PC-9 (cell line): ENCODE results near the gene SEC24B.

ENCODE experiments used
- CTCF ChIP-seq: fragments of 200-600 bp; sonication (generic); conservative IDR thresholded peaks from 2 replicates; pipeline ENCODE4 v1.6.1; 2017; ENCODE audit warnings: mixed run types, antibody characterized with exemption, mild to moderate bottlenecking, moderate library complexity
- EZH2 ChIP-seq: fragments of 200-600 bp; sonication (generic); IDR thresholded peaks from 2 replicates; pipeline ENCODE4 v1.8.0; 2017; ENCODE audit warnings: antibody characterized with exemption, low read depth

DNA sequence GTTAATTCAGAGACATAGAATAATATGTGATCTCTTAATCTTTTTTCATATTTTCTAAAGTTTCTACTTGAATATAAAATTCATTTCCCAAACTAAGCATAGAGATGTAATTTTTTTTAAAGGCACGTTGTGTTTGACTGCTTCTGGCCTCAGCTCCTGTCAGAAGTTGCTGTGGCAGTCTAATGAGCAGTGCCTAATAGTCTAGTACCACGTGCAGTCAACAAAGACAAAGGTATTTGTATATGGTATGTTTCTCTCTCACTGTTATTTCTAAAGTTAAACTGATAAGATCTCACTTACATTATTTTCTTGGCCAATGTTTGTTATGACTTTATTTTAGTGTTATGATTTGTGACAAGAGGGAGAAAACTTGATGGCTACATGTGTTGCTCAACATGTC, 77.8 kb downstream of the SEC24B start:
- TF ChIP-seq CTCF (no peak), EZH2 (no peak)
